Measurements from ENCODE around the gene MEX3B.
"Not testable (repeated sequence)": the region's sequence is repeated elsewhere in the genome, so short reads cannot be mapped to it uniquely, and the experiment has no call there.

The MEX3B gene

DNA sequence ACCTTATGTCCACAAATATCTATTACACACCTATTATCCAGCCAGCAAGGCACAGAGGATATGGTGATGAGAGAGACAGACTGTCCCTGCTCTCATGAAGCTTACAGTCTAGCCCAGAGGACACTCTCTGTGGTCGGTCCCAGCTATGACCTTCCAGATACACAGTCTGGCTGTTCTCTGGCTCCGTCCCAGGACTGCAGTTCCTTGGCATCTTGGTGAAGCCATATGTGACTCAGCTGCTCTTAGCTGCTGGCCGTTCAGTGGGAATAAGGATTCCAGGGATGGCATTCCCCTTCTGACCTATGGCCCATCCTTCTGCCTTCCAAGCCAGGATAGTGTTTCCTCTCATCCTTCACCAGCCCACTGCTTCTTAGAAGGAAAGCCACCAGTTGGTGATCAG is 30.8 kb downstream of the MEX3B start:
- H3K36me3 Mint-ChIP-seq (ENCODE audit: low read depth) = peaks cover 6% of the 10 kb centered on the region
- no peak overlapping the region for H3K4me3 Mint-ChIP-seq
- peaks cover 6% of the 10 kb centered on the region for H3K27me3 Mint-ChIP-seq (ENCODE audit: low read depth, poor library complexity)
- H3K4me1 Mint-ChIP-seq = no peaks in the 10 kb centered on the region
- peaks cover 25% of the 10 kb centered on the region for H3K9me3 Mint-ChIP-seq
- H3K27ac Mint-ChIP-seq = no peak overlapping the region
- TF ChIP-seq, protein P1, sequence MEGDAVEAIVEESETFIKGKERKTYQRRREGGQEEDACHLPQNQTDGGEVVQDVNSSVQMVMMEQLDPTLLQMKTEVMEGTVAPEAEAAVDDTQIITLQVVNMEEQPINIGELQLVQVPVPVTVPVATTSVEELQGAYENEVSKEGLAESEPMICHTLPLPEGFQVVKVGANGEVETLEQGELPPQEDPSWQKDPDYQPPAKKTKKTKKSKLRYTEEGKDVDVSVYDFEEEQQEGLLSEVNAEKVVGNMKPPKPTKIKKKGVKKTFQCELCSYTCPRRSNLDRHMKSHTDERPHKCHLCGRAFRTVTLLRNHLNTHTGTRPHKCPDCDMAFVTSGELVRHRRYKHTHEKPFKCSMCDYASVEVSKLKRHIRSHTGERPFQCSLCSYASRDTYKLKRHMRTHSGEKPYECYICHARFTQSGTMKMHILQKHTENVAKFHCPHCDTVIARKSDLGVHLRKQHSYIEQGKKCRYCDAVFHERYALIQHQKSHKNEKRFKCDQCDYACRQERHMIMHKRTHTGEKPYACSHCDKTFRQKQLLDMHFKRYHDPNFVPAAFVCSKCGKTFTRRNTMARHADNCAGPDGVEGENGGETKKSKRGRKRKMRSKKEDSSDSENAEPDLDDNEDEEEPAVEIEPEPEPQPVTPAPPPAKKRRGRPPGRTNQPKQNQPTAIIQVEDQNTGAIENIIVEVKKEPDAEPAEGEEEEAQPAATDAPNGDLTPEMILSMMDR (IDR thresholded peaks at IDR 0.05) = no peak
- no peak for DNase-seq

DNA sequence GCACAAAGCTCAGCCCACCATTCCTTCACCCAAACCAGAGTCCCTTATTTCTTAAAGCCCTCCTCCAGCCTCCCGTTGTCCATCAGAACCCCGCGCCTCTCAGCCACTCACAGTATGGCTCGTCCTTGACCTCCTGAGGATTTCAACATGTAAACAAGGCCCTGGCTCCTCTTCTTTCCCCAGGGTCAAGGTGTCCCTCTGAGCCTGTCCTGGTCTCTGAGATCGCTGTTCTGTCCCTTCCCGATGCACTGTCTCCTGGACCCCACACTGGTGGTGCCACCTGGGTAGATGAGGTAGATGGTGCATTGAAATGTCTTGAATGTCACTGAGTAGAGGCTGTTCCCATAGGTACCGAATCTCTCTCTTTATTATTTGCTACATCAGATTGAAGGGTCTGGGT is 32.9 kb downstream of the MEX3B start:
- DNase-seq = no peak
- no peak overlapping the region for H3K27ac Mint-ChIP-seq
- peaks cover 6% of the 10 kb centered on the region for H3K36me3 Mint-ChIP-seq (ENCODE audit: low read depth)
- TF ChIP-seq, protein P1 (IDR thresholded peaks at IDR 0.05) = no peak
- peaks cover 7% of the 10 kb centered on the region for H3K4me1 Mint-ChIP-seq
- peaks cover 6% of the 10 kb centered on the region for H3K27me3 Mint-ChIP-seq (ENCODE audit: low read depth, poor library complexity)
- H3K4me3 Mint-ChIP-seq = no peak overlapping the region
- H3K9me3 Mint-ChIP-seq = peaks cover 25% of the 10 kb centered on the region

DNA sequence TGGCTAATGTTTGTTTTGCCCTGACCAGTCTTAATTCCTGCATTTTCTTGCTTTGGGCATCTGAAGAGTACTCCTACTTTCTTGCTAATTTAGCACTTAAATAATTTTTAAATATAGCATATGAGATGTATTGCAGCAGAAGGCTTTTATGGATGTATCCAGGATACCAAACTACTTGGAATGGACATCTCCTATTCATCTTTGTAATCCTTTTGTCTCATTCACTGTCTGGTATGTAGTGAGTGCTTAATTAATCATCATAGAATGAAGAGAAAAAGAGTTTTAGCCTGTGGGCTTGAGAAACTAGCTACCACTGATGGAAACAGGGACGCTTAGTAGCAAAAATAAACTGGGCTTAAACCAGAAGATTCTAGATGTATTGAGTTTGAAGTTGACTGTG is 40.6 kb downstream of the MEX3B start:
- H3K9me3 Mint-ChIP-seq = peaks cover 28% of the 10 kb centered on the region
- H3K36me3 Mint-ChIP-seq (ENCODE audit: low read depth) = peaks cover 11% of the 10 kb centered on the region
- peaks cover 7% of the 10 kb centered on the region for H3K4me1 Mint-ChIP-seq
- TF ChIP-seq, protein P1 (IDR thresholded peaks at IDR 0.05) = no peak
- no peak for DNase-seq
- no peak overlapping the region for H3K27ac Mint-ChIP-seq
- H3K27me3 Mint-ChIP-seq (ENCODE audit: low read depth, poor library complexity) = peaks cover 3% of the 10 kb centered on the region
- no peak overlapping the region for H3K4me3 Mint-ChIP-seq

DNA sequence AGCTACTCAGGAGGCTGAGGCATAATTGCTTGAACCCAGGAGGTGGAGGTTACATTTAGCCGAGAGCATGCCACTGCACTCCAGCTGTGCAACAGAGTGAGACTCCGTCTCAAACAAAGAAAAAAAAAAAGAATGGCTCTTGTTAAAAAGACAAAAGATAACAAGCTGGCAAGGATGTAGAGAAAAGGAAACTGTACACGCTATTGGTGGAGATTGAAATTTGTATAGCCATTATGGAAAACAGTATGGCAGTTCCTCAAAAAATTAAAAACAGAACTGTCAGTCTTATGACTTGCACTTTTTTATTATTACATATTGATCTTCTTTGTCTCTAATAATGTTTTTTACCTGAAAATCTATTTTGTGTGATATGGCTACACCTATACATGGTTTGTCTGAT is 41.9 kb downstream of the MEX3B start:
- peaks cover 11% of the 10 kb centered on the region for H3K36me3 Mint-ChIP-seq (ENCODE audit: low read depth)
- H3K9me3 Mint-ChIP-seq = peaks cover 27% of the 10 kb centered on the region

DNA sequence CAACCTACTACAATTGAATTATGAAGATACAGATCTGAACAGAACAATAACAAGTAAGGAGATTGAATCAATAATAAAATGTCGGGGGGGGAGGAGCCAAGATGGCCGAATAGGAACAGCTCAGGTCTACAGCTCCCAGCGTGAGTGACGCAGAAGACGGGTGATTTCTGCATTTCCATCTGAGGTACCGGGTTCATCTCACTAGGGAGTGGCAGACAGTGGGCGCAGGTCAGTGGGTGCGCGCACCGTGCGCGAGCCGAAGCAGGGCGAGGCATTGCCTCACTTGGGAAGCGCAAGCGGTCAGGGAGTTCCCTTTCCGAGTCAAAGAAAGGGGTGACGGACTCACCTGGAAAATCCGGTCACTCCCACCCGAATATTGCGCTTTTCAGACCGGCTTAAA is 50.7 kb downstream of the MEX3B start:
- peak overlapping the region; percentile 88 for H3K4me3 Mint-ChIP-seq
- peaks cover 51% of the 10 kb centered on the region for H3K36me3 Mint-ChIP-seq (ENCODE audit: low read depth)
- not testable (repeated sequence) for H3K27me3 Mint-ChIP-seq (ENCODE audit: low read depth, poor library complexity); H3K27ac Mint-ChIP-seq; DNase-seq
- H3K4me1 Mint-ChIP-seq = peaks cover 14% of the 10 kb centered on the region
- peaks cover 54% of the 10 kb centered on the region for H3K9me3 Mint-ChIP-seq

More for the DNA sequence above, 41.9 kb downstream of the MEX3B start:
- Mint-ChIP-seq H3K4me3 (no peak overlapping the region), H3K4me1 (no peaks in the 10 kb centered on the region), H3K27ac (no peak overlapping the region), H3K27me3 (ENCODE audit: low read depth, poor library complexity) (peaks cover 3% of the 10 kb centered on the region)
- DNase-seq = no peak
- TF ChIP-seq, protein P1 (IDR thresholded peaks at IDR 0.05) = no peak

DNA sequence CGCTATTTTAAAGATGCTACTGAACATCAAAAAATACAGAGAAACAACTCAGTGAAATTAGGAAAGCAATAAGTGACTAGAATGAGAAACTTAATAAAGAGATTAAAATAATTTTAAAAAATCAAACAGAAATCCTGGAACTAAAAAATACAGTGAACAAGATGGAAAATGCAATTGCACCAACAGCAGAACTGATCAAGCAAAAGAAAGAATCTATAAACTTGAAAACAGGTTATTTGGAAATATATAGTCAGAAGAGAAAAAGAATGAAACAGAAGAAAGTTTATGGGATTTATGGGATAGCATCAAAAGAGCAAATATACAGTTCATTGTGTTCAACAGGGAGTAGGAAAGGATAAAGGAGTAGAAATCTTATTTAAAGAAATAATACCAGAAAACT is 53.3 kb downstream of the MEX3B start:
- no peak for DNase-seq
- Mint-ChIP-seq H3K4me1 (peaks cover 14% of the 10 kb centered on the region), H3K27ac (no peak overlapping the region), H3K4me3 (no peak overlapping the region), H3K36me3 (ENCODE audit: low read depth) (peaks cover 77% of the 10 kb centered on the region), H3K9me3 (peaks cover 60% of the 10 kb centered on the region), H3K27me3 (ENCODE audit: low read depth, poor library complexity) (peaks cover 5% of the 10 kb centered on the region)
- TF ChIP-seq, protein P1 (IDR thresholded peaks at IDR 0.05) = no peak
